Osteoblast (primary cell): ENCODE data around the gene ANKRD33. TPM values are rescaled to one million over a fixed set of nuclear protein-coding genes. Genes with fewer than 3 reads are reported as not detected.
A peak's percentile ranks its signal among the peaks of the same experiment; 100 is the strongest.

Experiments used
- DNase-seq: peaks from one replicate; pipeline ENCODE4 v3.0.0; 2011; ENCODE audit warnings: low spot score, mixed read lengths; ENCODE audit not compliant: insufficient read length; ENCODE audit errors: missing footprints
- H2AFZ ChIP-seq: 2 replicates; pipeline ENCODE4 v1.6.0; 2011; ENCODE audit warnings: mild to moderate bottlenecking, low read length
- H3K27ac ChIP-seq: 2 replicates; pipeline ENCODE4 v1.5.1; 2011; ENCODE audit warnings: mild to moderate bottlenecking, low read depth, low read length, moderate library complexity
- H3K27me3 ChIP-seq: 2 replicates; pipeline ENCODE4 v1.6.0; 2012; ENCODE audit warnings: mild to moderate bottlenecking, control low read depth, inconsistent platforms, low read length, moderate library complexity; ENCODE audit not compliant: insufficient read depth
- H3K36me3 ChIP-seq: 2 replicates; pipeline ENCODE4 v1.5.1; 2011; ENCODE audit warnings: mild to moderate bottlenecking, low read length, control low read depth, moderate library complexity; ENCODE audit not compliant: insufficient read depth
- H3K4me1 ChIP-seq: 2 replicates; pipeline ENCODE4 v1.5.1; 2011; ENCODE audit warnings: mild to moderate bottlenecking, low read length, control low read depth, moderate library complexity; ENCODE audit not compliant: insufficient read depth
- H3K4me2 ChIP-seq: 2 replicates; pipeline ENCODE4 v1.6.0; 2011; ENCODE audit warnings: mild to moderate bottlenecking, low read length; ENCODE audit not compliant: insufficient read depth
- H3K4me3 ChIP-seq: fragments of 200-600 bp; sonication (generic); 3 replicates; pipeline ENCODE4 v1.5.1; 2012; ENCODE audit warnings: mild to moderate bottlenecking, low read length, inconsistent platforms; ENCODE audit not compliant: insufficient read depth
- H3K79me2 ChIP-seq: 2 replicates; pipeline ENCODE4 v1.6.0; 2012; ENCODE audit warnings: mild to moderate bottlenecking, low read length, control low read depth, inconsistent platforms; ENCODE audit not compliant: insufficient read depth
- H3K9me3 ChIP-seq: 2 replicates; pipeline ENCODE4 v1.5.1; 2011; ENCODE audit warnings: low read depth, low read length, control low read depth
- H4K20me1 ChIP-seq: 2 replicates; pipeline ENCODE4 v1.6.0; 2012; ENCODE audit warnings: mild to moderate bottlenecking, low read length, control low read depth; ENCODE audit not compliant: insufficient read depth
- CTCF ChIP-seq: IDR thresholded peaks from 2 replicates; pipeline ENCODE4 v1.5.1; 2011; ENCODE audit warnings: mild to moderate bottlenecking, low read depth, low read length, moderate library complexity; ENCODE audit errors: extremely low read depth
- total RNA-seq: library from RNA; depleted of rRNA; stranded (reverse); fragments of >200 nt; gene quantifications from 2 replicates; pipeline ENCODE4 v1.2.3, GENCODE V29; 2012

Gene ANKRD33
- total RNA-seq, 1 donor = not detected

- H3K4me1 ChIP-seq = peaks cover 13% of the 10 kb centered on the region
- no peaks in the 10 kb centered on the region for H3K36me3 ChIP-seq
- H3K79me2 ChIP-seq = no peaks in the 10 kb centered on the region
- no peak for DNase-seq
- H2AFZ ChIP-seq = no peak overlapping the region
- H3K27me3 ChIP-seq = no peaks in the 10 kb centered on the region
- no peak overlapping the region for H3K4me3 ChIP-seq
- H3K9me3 ChIP-seq = no peaks in the 10 kb centered on the region
- no peak overlapping the region for H3K4me2 ChIP-seq
- no peaks in the 10 kb centered on the region for H4K20me1 ChIP-seq
- no peak overlapping the region for H3K27ac ChIP-seq
- no peak for TF ChIP-seq CTCF
Observed at GRCh38 chr12:51921017-51921725, 33.3 kb downstream of the ANKRD33 start.

GRCh38 chr12:51922146-51922545 is 34.2 kb downstream of the ANKRD33 start:
- peaks cover 13% of the 10 kb centered on the region for H3K4me1 ChIP-seq

GRCh38 chr12:51922762-51923505 is 35.0 kb downstream of the ANKRD33 start:
- peaks cover 13% of the 10 kb centered on the region for H3K4me1 ChIP-seq
- peak; percentile 86 for DNase-seq
- peak overlapping the region; percentile 90 for H2AFZ ChIP-seq
- H4K20me1 ChIP-seq = no peaks in the 10 kb centered on the region
- H3K4me2 ChIP-seq = peak overlapping the region; percentile 80
- TF ChIP-seq CTCF = no peak
- no peaks in the 10 kb centered on the region for H3K9me3 ChIP-seq
- no peaks in the 10 kb centered on the region for H3K27me3 ChIP-seq
- H3K4me3 ChIP-seq = peak overlapping the region; percentile 60
- no peak overlapping the region for H3K27ac ChIP-seq
- no peaks in the 10 kb centered on the region for H3K79me2 ChIP-seq
- H3K36me3 ChIP-seq = no peaks in the 10 kb centered on the region

More at GRCh38 chr12:51922146-51922545, 34.2 kb downstream of the ANKRD33 start:
- H4K20me1 ChIP-seq = no peaks in the 10 kb centered on the region
- no peaks in the 10 kb centered on the region for H3K79me2 ChIP-seq
- no peak overlapping the region for H3K27ac ChIP-seq
- no peak overlapping the region for H2AFZ ChIP-seq
- no peaks in the 10 kb centered on the region for H3K9me3 ChIP-seq
- no peak overlapping the region for H3K4me2 ChIP-seq
- TF ChIP-seq CTCF = no peak
- no peak overlapping the region for H3K4me3 ChIP-seq
- no peak for DNase-seq
- H3K36me3 ChIP-seq = no peaks in the 10 kb centered on the region
- no peaks in the 10 kb centered on the region for H3K27me3 ChIP-seq
